K562 (cell line): ENCODE measurements around the gene ENDOG. TPM values are rescaled to one million over a fixed set of nuclear protein-coding genes. Genes with fewer than 3 reads are reported as not detected.

Experiments used
- ATAC-seq: fragments of 200-7000 bp; cut with Tn5 transposase; 3 replicates; pipeline ENCODE4 v1.9.1; 2020; ENCODE audit warnings: moderate library complexity
- BruUV-seq: library from RNA; stranded (reverse); fragments of 400-500 nt; replicated peaks from 2 replicates; lab custom pipeline; 2021; lab: Mats Ljungman, UMichigan
- CTCF ChIA-PET: fragments of 300-600 bp; formaldehyde crosslinking; extraction: SDS; loops from one replicate; lab custom pipeline; 2021; ENCODE audit warnings: low intra/inter-chr PET ratio; lab: Yijun Ruan, JAX
- POLR2A ChIA-PET: fragments of 300-600, 350-650 bp; sonication (Branson Sonifier 250); formaldehyde crosslinking; extraction: SDS; loops from one replicate; lab custom pipeline; 2021; ENCODE audit warnings: antibody characterized with exemption, inconsistent platforms; lab: Yijun Ruan, JAX
- DNase-seq, 4 experiments: peaks; one replicate each; pipeline versions ENCODE4 v3.0.0 to v3.0.0-alpha.2; 2011 to 2018; ENCODE audit warnings: low spot score in 3 of 4, mixed read lengths in 3 of 4; ENCODE audit errors: extremely low read depth in 1 of 4
- FAIRE-seq: peaks from 2 replicates; lab custom pipeline; 2011; peaks lifted over from hg19 to GRCh38; lab: Jason Lieb, UNC
- H2AFZ ChIP-seq: 2 replicates; pipeline ENCODE4 v1.6.0; 2011; ENCODE audit warnings: low read depth, low read length, control low read depth, inconsistent platforms
- H3K27ac ChIP-seq: fragments of 200-600 bp; 3 replicates; pipeline ENCODE4 v1.8.0; 2011; ENCODE audit warnings: low read depth, mild to moderate bottlenecking, control low read depth, inconsistent platforms, low read length, moderate library complexity, mixed read lengths; ENCODE audit errors: extremely low read depth
- H3K27me3 ChIP-seq, 2 experiments: fragments of 300-600 bp in 1 of 2; 2 replicates in 1 of 2; 3 replicates in 1 of 2; pipeline versions ENCODE4 v1.6.0 to v1.8.0; 2011; ENCODE audit warnings: inconsistent platforms in 2 of 2, low read length in 2 of 2, mild to moderate bottlenecking in 1 of 2, mixed read lengths in 1 of 2, moderate library complexity in 1 of 2; ENCODE audit not compliant: control insufficient read depth in 2 of 2, insufficient read depth in 2 of 2
- H3K36me3 ChIP-seq: fragments of 300-600 bp; 3 replicates; pipeline ENCODE4 v1.8.0; 2011; ENCODE audit warnings: mild to moderate bottlenecking, low read length, inconsistent platforms; ENCODE audit not compliant: control insufficient read depth, insufficient read depth
- H3K4me1 ChIP-seq, 2 experiments: fragments of 200-600 bp in 1 of 2; replicated peaks in 1 of 2; 2 replicates in 1 of 2; 3 replicates in 1 of 2; pipeline versions ENCODE4 v1.5.1 to v1.8.0; 2011; ENCODE audit warnings: inconsistent platforms in 2 of 2, low read length in 2 of 2, mild to moderate bottlenecking in 1 of 2, mixed read lengths in 1 of 2, moderate library complexity in 1 of 2; ENCODE audit not compliant: control insufficient read depth in 2 of 2, insufficient read depth in 2 of 2
- H3K4me2 ChIP-seq: 2 replicates; pipeline ENCODE4 v1.6.1; 2011; ENCODE audit warnings: low read length, control low read depth, inconsistent platforms, mixed read lengths; ENCODE audit not compliant: insufficient read depth
- H3K4me3 ChIP-seq: fragments of 200-600 bp; sonication (generic), shearing (Covaris generic); 2 replicates; pipeline ENCODE4 v1.5.1; 2016; ENCODE audit warnings: control low read depth, inconsistent platforms
- H3K79me2 ChIP-seq: fragments of 200-600 bp; 3 replicates; pipeline ENCODE4 v1.8.0; 2011; ENCODE audit warnings: low read length, inconsistent platforms; ENCODE audit not compliant: control insufficient read depth, insufficient read depth
- H3K9ac ChIP-seq, 2 experiments: 2 replicates each; pipeline versions ENCODE4 v1.6.0 to v1.6.1; 2011; ENCODE audit warnings: low read depth in 2 of 2, low read length in 2 of 2, control low read depth in 1 of 2, inconsistent platforms in 1 of 2, mild to moderate bottlenecking in 1 of 2, mixed read lengths in 1 of 2; ENCODE audit not compliant: insufficient read depth in 1 of 2
- H3K9me1 ChIP-seq: one replicate; pipeline ENCODE4 v1.6.0; 2011; ENCODE audit warnings: inconsistent platforms, mild to moderate bottlenecking, low read length, moderate library complexity; ENCODE audit not compliant: control insufficient read depth, insufficient read depth
- H3K9me3 ChIP-seq: replicated peaks from 2 replicates; pipeline ENCODE4 v1.5.1; 2011; ENCODE audit warnings: low read depth, low read length, inconsistent platforms; ENCODE audit not compliant: control insufficient read depth, insufficient read depth
- H4K20me1 ChIP-seq: replicated peaks from 2 replicates; pipeline ENCODE4 v1.6.1; 2011; ENCODE audit warnings: low read length, inconsistent platforms, mixed read lengths; ENCODE audit not compliant: control insufficient read depth, insufficient read depth
- C11orf30 ChIP-seq: fragments of 450-650 bp; IDR thresholded peaks from 2 replicates; pipeline ENCODE4 v1.6.1; 2016; ENCODE audit warnings: low read depth, mild to moderate bottlenecking
- ELF1 ChIP-seq: fragments of 200-800 bp; sonication (Bioruptor generic); IDR thresholded peaks from 2 replicates; pipeline ENCODE4 v1.6.1; 2016; ENCODE audit warnings: missing genetic modification characterization, missing compliant biosample characterization
- LARP7 ChIP-seq: fragments of 450-650 bp; IDR thresholded peaks from 2 replicates; pipeline ENCODE4 v1.6.1; 2016
- MECOM ChIP-seq: fragments of 250-450 bp; sonication (Bioruptor Pico); IDR thresholded peaks from 2 replicates; pipeline ENCODE4 v1.8.0; 2022; ENCODE audit warnings: inconsistent platforms
- NCOA1 ChIP-seq: fragments of 450-650 bp; IDR thresholded peaks from 2 replicates; pipeline ENCODE4 v1.6.1; 2016; ENCODE audit warnings: low read depth
- RNF219 ChIP-seq: fragments of 250-450 bp; sonication (Bioruptor Pico); IDR thresholded peaks from 2 replicates; pipeline ENCODE4 v1.5.0; 2022; ENCODE audit warnings: mild to moderate bottlenecking
- STAG1 ChIP-seq: sonication (generic); formaldehyde crosslinking; IDR thresholded peaks from 2 replicates; pipeline ENCODE4 v1.5.0; 2020; ENCODE audit warnings: missing genetic modification reagents, borderline replicate concordance
- TAF9B ChIP-seq: fragments of 450-650 bp; IDR thresholded peaks from 2 replicates; pipeline ENCODE4 v1.6.1; 2018; ENCODE audit warnings: mild to moderate bottlenecking; ENCODE audit not compliant: partially characterized antibody
- TBP ChIP-seq: optimal IDR thresholded peaks from 2 replicates; pipeline ENCODE3; 2011; ENCODE audit warnings: low read depth, low read length, improper control_type of control experiment
- TCF7 ChIP-seq: sonication (generic); IDR thresholded peaks from 2 replicates; pipeline ENCODE4 v1.6.1; 2016; ENCODE audit warnings: antibody characterized with exemption, borderline replicate concordance
- ZFP30 ChIP-seq: fragments of 250-450 bp; sonication (Bioruptor Pico); IDR thresholded peaks from 2 replicates; pipeline ENCODE4 v1.8.0; 2022; ENCODE audit warnings: moderate library complexity, mild to moderate bottlenecking, inconsistent platforms, borderline replicate concordance
- ZFPM2 ChIP-seq: fragments of 250-450 bp; sonication (Bioruptor Pico); IDR thresholded peaks from 2 replicates; pipeline ENCODE4 v1.5.1; 2022; ENCODE audit warnings: mild to moderate bottlenecking
- ZNF239 ChIP-seq: fragments of 250-450 bp; sonication (Bioruptor Pico); IDR thresholded peaks from 2 replicates; pipeline ENCODE4 v1.4.0; 2020; ENCODE audit warnings: mild to moderate bottlenecking
- ZNF436 ChIP-seq: fragments of 250-450, 450-650 bp; sonication (Bioruptor Pico); formaldehyde crosslinking; IDR thresholded peaks from 2 replicates; pipeline ENCODE4 v1.7.0; 2020; ENCODE audit warnings: mild to moderate bottlenecking
- ZNF589 ChIP-seq: fragments of 200-800 bp; sonication (Bioruptor generic); IDR thresholded peaks from 2 replicates; pipeline ENCODE4 v1.6.1; 2016; ENCODE audit warnings: low read depth, missing genetic modification characterization, missing compliant biosample characterization
- ZNF655 ChIP-seq: fragments of 250-450 bp; sonication (Bioruptor Pico); IDR thresholded peaks from 2 replicates; pipeline ENCODE4 v1.5.0; 2021
- WGBS: fragments of 100-300 bp; shearing (Covaris generic); methylation state at CpG from one replicate; pipeline ENCODE4 v1.1.6; 2016; ENCODE audit warnings: low coverage, mixed read lengths; ENCODE audit not compliant: insufficient coverage; ENCODE audit errors: missing lambda C conversion rate; 5-methylcytosine and 5-hydroxymethylcytosine counted together
- in situ Hi-C: fragments of 300-500 bp; cut with MboI; formaldehyde crosslinking; loops from 4 replicates; pipeline ENCODE4 v1.15.0; 2018; ENCODE audit warnings: inconsistent platforms, mixed read lengths
- intact Hi-C: fragments of 100-400 bp; cut with micrococcal nuclease; formaldehyde crosslinking; loops from 2 replicates; pipeline ENCODE4 v1.14.2; 2022
- polyA plus RNA-seq, 8 experiments: library from polyadenylated mRNA; depleted of rRNA in 4 of 8; stranded (reverse) in 5 of 8; unstranded in 3 of 8; fragments of >200 nt; fragmentation: Nextera tagmentation in 2 of 8; fragmentation: Illumina TruSeq in 1 of 8; extraction: Ambion mirVana in 2 of 8; extraction: Trizol in 1 of 8; gene quantifications; 2 replicates each; pipeline versions ENCODE4 v1.2.1 to v1.2.3, GENCODE V29; 2011 to 2014; ENCODE audit warnings: inconsistent platforms in 1 of 8, missing spikeins in 1 of 8
- total RNA-seq, 7 experiments: library from RNA; depleted of rRNA in 6 of 7; stranded (reverse); fragments of >200 nt in 6 of 7; fragmentation: Illumina TruSeq in 2 of 7; extraction: Trizol in 2 of 7; gene quantifications; 2 replicates each; pipeline versions ENCODE4 v1.2.1 to v1.2.3, GENCODE V29; 2011 to 2021; ENCODE audit warnings: low replicate concordance in 1 of 7
- TF ChIP-seq, protein P1 (sequence below): fragments of 450-650 bp; formaldehyde crosslinking; IDR thresholded peaks from 2 replicates; pipeline ENCODE4 v1.4.0; 2020; ENCODE audit warnings: mild to moderate bottlenecking, moderate library complexity

ENDOG gene
- total and polyA plus RNA-seq, 9 of the 15 experiments (the other 6 are each of a cell fraction or from before 2014, with no cell fraction given), result 1.2 to 91.0 (median 25.5) TPM

DNA sequence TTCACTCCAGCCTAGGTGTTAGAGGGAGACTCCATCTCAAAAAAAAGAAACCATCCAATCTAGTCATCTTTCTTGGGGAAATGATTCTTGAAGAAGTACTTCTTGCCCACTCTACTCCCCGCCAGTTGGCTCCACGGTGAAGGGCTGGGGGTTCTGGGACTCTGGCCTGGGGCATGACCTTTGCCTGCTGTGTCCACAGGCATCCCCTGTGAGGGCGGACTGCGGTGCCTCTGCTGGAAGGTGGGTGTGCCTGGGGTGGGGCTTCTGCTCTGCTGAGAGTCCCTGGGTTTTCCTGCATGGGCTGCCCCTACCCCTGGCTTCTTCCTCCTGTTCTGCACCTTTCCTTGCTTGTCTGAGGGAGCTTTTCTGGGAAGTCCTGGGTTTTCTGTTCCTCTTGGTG is 27.8 kb upstream of the ENDOG start:
- H3K9me1 ChIP-seq, result no peaks in the 10 kb centered on the region
- in situ Hi-C loops, result no loop called here
- H4K20me1 ChIP-seq, result no peaks in the 10 kb centered on the region
- intact Hi-C loops, result no loop called here
- no peaks in the 10 kb centered on the region for H3K27me3 ChIP-seq
- no TSS peak for BruUV-seq
- 82% methylated on average over 4 of the region's 4 CpGs for WGBS
- H3K4me2 ChIP-seq, result no peak overlapping the region
- no peak overlapping the region for H3K27ac ChIP-seq
- H3K9me3 ChIP-seq, result no peaks in the 10 kb centered on the region
- POLR2A ChIA-PET, result interaction anchor here (0.6 kb wide), 1 partner anchor 19 kb away, joined by 3 read pairs; the partner anchor contains the start of gene ZER1
- H3K4me1 ChIP-seq, result peaks cover 6 to 17% of the 10 kb centered on the region in 2 experiments; a peak in 4 of 5 replicates
- DNase-seq (no peak), ATAC-seq (no peak), FAIRE-seq (no peak)
- peaks cover 54% of the 10 kb centered on the region for H3K36me3 ChIP-seq
- peak overlapping the region in 1 of 2 experiments; percentile 19; a peak in 1 of 4 replicates for H3K9ac ChIP-seq
- H3K79me2 ChIP-seq, result peaks cover 22% of the 10 kb centered on the region
- no peak overlapping the region for H2AFZ ChIP-seq
- TF ChIP-seq ELF1 (tag) (no peak), ZNF436 (CRISPR knock-in tag) (no peak), ZNF589 (CRISPR knock-in tag) (no peak), MECOM (CRISPR knock-in tag) (no peak), ZNF239 (CRISPR knock-in tag) (no peak), TCF7 (no peak), NCOA1 (no peak), TAF9B (no peak), ZFPM2 (CRISPR knock-in tag) (no peak), TBP (no peak), LARP7 (no peak), RNF219 (CRISPR knock-in tag) (no peak), STAG1 (CRISPR knock-in tag) (no peak), ZNF655 (no peak), C11orf30 (no peak), ZFP30 (CRISPR knock-in tag) (no peak)
- TF ChIP-seq, protein P1, sequence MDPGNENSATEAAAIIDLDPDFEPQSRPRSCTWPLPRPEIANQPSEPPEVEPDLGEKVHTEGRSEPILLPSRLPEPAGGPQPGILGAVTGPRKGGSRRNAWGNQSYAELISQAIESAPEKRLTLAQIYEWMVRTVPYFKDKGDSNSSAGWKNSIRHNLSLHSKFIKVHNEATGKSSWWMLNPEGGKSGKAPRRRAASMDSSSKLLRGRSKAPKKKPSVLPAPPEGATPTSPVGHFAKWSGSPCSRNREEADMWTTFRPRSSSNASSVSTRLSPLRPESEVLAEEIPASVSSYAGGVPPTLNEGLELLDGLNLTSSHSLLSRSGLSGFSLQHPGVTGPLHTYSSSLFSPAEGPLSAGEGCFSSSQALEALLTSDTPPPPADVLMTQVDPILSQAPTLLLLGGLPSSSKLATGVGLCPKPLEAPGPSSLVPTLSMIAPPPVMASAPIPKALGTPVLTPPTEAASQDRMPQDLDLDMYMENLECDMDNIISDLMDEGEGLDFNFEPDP (CRISPR knock-in tag), result no peak
- H3K4me3 ChIP-seq, result no peak overlapping the region
- CTCF ChIA-PET, result no interaction called here
